Omental fat pad (tissue), 4 donors: ENCODE data around the gene GRAP2. TPM values are rescaled to one million over a fixed set of nuclear protein-coding genes. Genes with fewer than 3 reads are reported as not detected.

Source experiments
- ATAC-seq: fragments of 150-250 bp; one replicate; pipeline ENCODE4 v1.9.1; 2016; ENCODE audit warnings: mild to moderate bottlenecking, moderate library complexity; ENCODE audit not compliant: low FRiP score
- DNase-seq: peaks from one replicate; pipeline ENCODE4 v3.0.0-alpha.2; 2019; ENCODE audit warnings: low spot score
- CTCF ChIP-seq, 3 donors: fragments of 450-650 bp; IDR thresholded peaks; one replicate each; pipeline ENCODE4 v1.5.1; 2016 to 2017; ENCODE audit warnings: antibody characterized with exemption in 3 of 3, mild to moderate bottlenecking in 3 of 3, moderate library complexity in 2 of 3
- total RNA-seq, 4 donors: library from RNA; depleted of rRNA; stranded (reverse); fragments of >200 nt; gene quantifications; one replicate each; pipeline ENCODE4 v1.1.0, GENCODE V29; 2016

GRAP2 gene
- total RNA-seq, 4 donors from 2014 or later = 1.0 to 9.5 (median 3.7) TPM

DNA sequence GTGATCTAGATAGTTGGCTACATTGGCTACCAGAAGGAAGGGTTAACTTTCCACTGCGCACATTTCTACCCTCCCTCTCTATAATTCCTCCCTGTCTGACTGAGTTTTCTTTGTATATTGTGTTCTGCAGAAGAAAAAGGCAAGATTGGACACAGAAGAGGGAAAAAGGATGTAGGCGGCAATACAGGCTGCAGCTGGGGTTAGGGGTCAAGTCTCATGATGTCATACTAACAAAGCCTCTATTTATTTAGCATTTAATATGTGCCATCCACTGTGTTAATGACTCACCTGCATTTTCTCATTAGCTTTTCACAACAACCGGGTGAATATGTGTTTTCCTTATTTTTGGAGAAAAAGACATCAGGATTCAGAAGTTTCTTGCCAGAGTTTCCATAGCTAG is 95.8 kb downstream of the GRAP2 start:
- DNase-seq (no peak), ATAC-seq (no peak)
- no peak for TF ChIP-seq CTCF (IDR thresholded peaks at IDR 0.05)

DNA sequence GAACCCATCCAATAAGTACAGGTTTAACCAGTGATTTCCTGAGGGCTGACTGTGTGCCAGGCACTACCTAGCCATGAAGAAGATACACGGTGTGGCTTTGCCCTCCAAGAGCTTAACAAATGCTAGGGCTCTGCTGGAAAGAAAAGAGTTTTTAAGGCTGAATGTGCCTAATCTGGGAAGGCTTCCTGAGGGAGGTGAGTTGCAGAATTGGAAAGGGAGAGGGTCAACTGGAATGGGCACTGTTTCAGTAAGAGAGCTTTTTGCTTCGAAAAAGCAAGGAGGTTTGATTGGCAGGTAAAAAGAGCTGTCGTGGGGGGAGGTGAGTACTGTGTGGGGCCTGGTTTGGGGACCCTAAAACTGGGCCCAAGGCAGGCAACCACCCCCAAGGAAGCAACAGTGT is 96.5 kb downstream of the GRAP2 start:
- TF ChIP-seq CTCF (IDR thresholded peaks at IDR 0.05) = no peak
- ATAC-seq = no peak
- no peak for DNase-seq

- DNase-seq (no peak), ATAC-seq (no peak)
- TF ChIP-seq CTCF (IDR thresholded peaks at IDR 0.05) = no peak
These were observed 97.2 kb downstream of the GRAP2 start for GRCh38 chr22:39997939-39998726.

GRCh38 chr22:39999144-39999757 is 98.4 kb downstream of the GRAP2 start:
- no peak for TF ChIP-seq CTCF (IDR thresholded peaks at IDR 0.05)
- no peak for ATAC-seq
- no peak for DNase-seq

DNA sequence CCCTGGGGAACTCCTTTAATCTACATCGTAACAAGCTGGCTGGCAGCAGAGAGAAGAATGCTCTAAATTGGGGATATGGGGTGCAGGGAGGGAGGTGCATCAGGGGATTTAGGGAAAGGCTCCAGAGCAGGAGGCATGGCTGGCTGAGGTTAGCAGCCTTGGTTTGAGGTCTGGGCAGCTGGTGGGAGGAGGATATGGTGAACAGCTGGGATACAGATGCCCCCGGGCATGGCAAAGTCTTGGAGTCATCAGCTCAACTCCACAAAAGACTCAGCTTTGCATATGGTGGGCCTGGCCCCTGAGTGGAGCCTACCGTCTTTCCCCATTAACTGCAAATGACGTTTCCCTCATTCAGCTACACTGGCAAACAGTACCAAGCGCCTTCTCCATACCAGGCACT is 99.3 kb downstream of the GRAP2 start:
- no peak for ATAC-seq
- TF ChIP-seq CTCF (IDR thresholded peaks at IDR 0.05) = no peak
- DNase-seq = no peak

GRCh38 chr22:40001106-40001505 is 100.2 kb downstream of the GRAP2 start:
- ATAC-seq = no peak
- no peak for TF ChIP-seq CTCF (IDR thresholded peaks at IDR 0.05)
- DNase-seq = no peak
